Stimulated activated naive CD8-positive, alpha-beta T cell treated with anti-CD3 and anti-CD28 coated beads, Interleukin-15, amount 100 ng/mL, for 72 hours (primary cell): ENCODE results near the gene CES5A.
A peak's percentile ranks its signal among the peaks of the same experiment; 100 is the strongest.
"Not testable (repeated sequence)": the region's sequence is repeated elsewhere in the genome, so short reads cannot be mapped to it uniquely, and the experiment has no call there.

Experiments
- ATAC-seq: fragments of 150-1000 bp; cut with Tn5 transposase; 2 replicates; pipeline ENCODE4 v1.10.0; 2021; ENCODE audit warnings: mild to moderate bottlenecking, moderate library complexity
- DNase-seq, 2 donors: peaks; one replicate each; pipeline ENCODE4 v3.0.0; 2021 to 2022
- H3K27ac Mint-ChIP-seq, 2 donors: one replicate each; pipeline ENCODE4 v1.8.0; 2022; ENCODE audit warnings: mild to moderate bottlenecking in 2 of 2, mixed read lengths in 2 of 2, moderate library complexity in 2 of 2
- H3K27me3 Mint-ChIP-seq: one replicate; pipeline ENCODE4 v1.8.0; 2022; ENCODE audit warnings: mixed read lengths
- H3K4me1 Mint-ChIP-seq: one replicate; pipeline ENCODE4 v1.8.0; 2022; ENCODE audit warnings: mild to moderate bottlenecking, mixed read lengths
- H3K4me3 Mint-ChIP-seq, 2 donors: one replicate each; pipeline ENCODE4 v1.8.0; 2022; ENCODE audit warnings: mild to moderate bottlenecking in 2 of 2, mixed read lengths in 2 of 2, moderate library complexity in 1 of 2
- H3K9me3 Mint-ChIP-seq, 2 donors: one replicate each; pipeline ENCODE4 v1.8.0; 2022; ENCODE audit warnings: mixed read lengths in 2 of 2

CES5A gene

GRCh38 chr16:55824473-55825000 lies 50.6 kb downstream of the CES5A start:
- Mint-ChIP-seq H3K27me3 (peaks cover 18% of the 10 kb centered on the region), H3K27ac (no peak overlapping the region), H3K4me1 (no peaks in the 10 kb centered on the region), H3K4me3 (no peak overlapping the region), H3K9me3 (no peaks in the 10 kb centered on the region)
- DNase-seq (no peak), ATAC-seq (no peak)

GRCh38 chr16:55822280-55822810 lies 52.8 kb downstream of the CES5A start:
- Mint-ChIP-seq H3K4me3 (no peak overlapping the region), H3K27me3 (peaks cover 18% of the 10 kb centered on the region), H3K4me1 (no peaks in the 10 kb centered on the region), H3K27ac (no peak overlapping the region), H3K9me3 (peaks cover 0 to 4% of the 10 kb centered on the region in 2 donors)
- ATAC-seq (no peak), DNase-seq (no peak)

- ATAC-seq (no peak), DNase-seq (no peak)
- H3K27me3 Mint-ChIP-seq = peaks cover 25% of the 10 kb centered on the region
- peaks cover 0 to 7% of the 10 kb centered on the region in 2 donors for H3K9me3 Mint-ChIP-seq
- H3K27ac Mint-ChIP-seq = no peak overlapping the region
- H3K4me1 Mint-ChIP-seq = no peaks in the 10 kb centered on the region
- no peak overlapping the region for H3K4me3 Mint-ChIP-seq
These were observed 54.0 kb downstream of the CES5A start for GRCh38 chr16:55821210-55821609.

- H3K27me3 Mint-ChIP-seq = peaks cover 31% of the 10 kb centered on the region
- H3K9me3 Mint-ChIP-seq = peaks cover 0 to 7% of the 10 kb centered on the region in 2 donors
- H3K27ac Mint-ChIP-seq = no peak overlapping the region
- ATAC-seq (no peak), DNase-seq (no peak)
- H3K4me3 Mint-ChIP-seq = no peak overlapping the region
- H3K4me1 Mint-ChIP-seq = no peaks in the 10 kb centered on the region
These were observed 54.6 kb downstream of the CES5A start for GRCh38 chr16:55820615-55821014.

- H3K4me1 Mint-ChIP-seq = no peaks in the 10 kb centered on the region
- H3K27ac Mint-ChIP-seq = no peak overlapping the region
- ATAC-seq = no peak
- no peak for DNase-seq
- H3K4me3 Mint-ChIP-seq = no peak overlapping the region
- H3K27me3 Mint-ChIP-seq = peaks cover 29% of the 10 kb centered on the region
- H3K9me3 Mint-ChIP-seq = peaks cover 0 to 7% of the 10 kb centered on the region in 2 donors
These were observed 57.8 kb downstream of the CES5A start for GRCh38 chr16:55817236-55817912.

GRCh38 chr16:55816222-55816621 lies 59.0 kb downstream of the CES5A start:
- not testable (repeated sequence) for H3K9me3 Mint-ChIP-seq, H3K4me3 Mint-ChIP-seq, H3K4me1 Mint-ChIP-seq, DNase-seq, H3K27ac Mint-ChIP-seq, ATAC-seq
- peaks cover 32% of the 10 kb centered on the region for H3K27me3 Mint-ChIP-seq

- Mint-ChIP-seq H3K27ac (peak overlapping the region in 1 of 2 donors; percentile 42), H3K9me3 (peaks cover 0 to 7% of the 10 kb centered on the region in 2 donors), H3K27me3 (peaks cover 35% of the 10 kb centered on the region), H3K4me1 (no peaks in the 10 kb centered on the region), H3K4me3 (no peak overlapping the region)
- DNase-seq (no peak), ATAC-seq (no peak)
These were observed 59.9 kb downstream of the CES5A start for GRCh38 chr16:55815320-55815719.

- ATAC-seq = not testable (repeated sequence)
These were observed 61.0 kb downstream of the CES5A start for GRCh38 chr16:55814174-55814573.

GRCh38 chr16:55813730-55814129 lies 61.4 kb downstream of the CES5A start:
- ATAC-seq, H3K4me3 Mint-ChIP-seq, DNase-seq, H3K9me3 Mint-ChIP-seq, H3K27ac Mint-ChIP-seq, H3K4me1 Mint-ChIP-seq: not testable (repeated sequence)
- peaks cover 41% of the 10 kb centered on the region for H3K27me3 Mint-ChIP-seq

More at GRCh38 chr16:55814174-55814573, 61.0 kb downstream of the CES5A start:
- H3K9me3 Mint-ChIP-seq, H3K4me3 Mint-ChIP-seq, DNase-seq, H3K4me1 Mint-ChIP-seq, H3K27ac Mint-ChIP-seq: not testable (repeated sequence)
- peaks cover 41% of the 10 kb centered on the region for H3K27me3 Mint-ChIP-seq

GRCh38 chr16:55812951-55813350 lies 62.2 kb downstream of the CES5A start:
- no peak for ATAC-seq

GRCh38 chr16:55811811-55812210 lies 63.4 kb downstream of the CES5A start:
- Mint-ChIP-seq H3K9me3 (no peaks in the 10 kb centered on the region), H3K4me3 (no peak overlapping the region), H3K27me3 (peaks cover 31% of the 10 kb centered on the region), H3K27ac (no peak overlapping the region), H3K4me1 (no peaks in the 10 kb centered on the region)
- no peak for ATAC-seq
- no peak for DNase-seq

More at GRCh38 chr16:55812951-55813350, 62.2 kb downstream of the CES5A start:
- H3K27me3 Mint-ChIP-seq = peaks cover 41% of the 10 kb centered on the region
- DNase-seq = no peak
- no peak overlapping the region for H3K4me3 Mint-ChIP-seq
- no peaks in the 10 kb centered on the region for H3K4me1 Mint-ChIP-seq
- H3K27ac Mint-ChIP-seq = no peak overlapping the region
- H3K9me3 Mint-ChIP-seq = peaks cover 0 to 7% of the 10 kb centered on the region in 2 donors

- Mint-ChIP-seq H3K9me3 (no peaks in the 10 kb centered on the region), H3K27me3 (peaks cover 20% of the 10 kb centered on the region), H3K4me3 (no peak overlapping the region), H3K4me1 (no peaks in the 10 kb centered on the region), H3K27ac (no peak overlapping the region)
- no peak for DNase-seq
- no peak for ATAC-seq
These were observed 64.7 kb downstream of the CES5A start for GRCh38 chr16:55810451-55810961.

- DNase-seq (no peak), ATAC-seq (no peak)
- Mint-ChIP-seq H3K4me1 (no peaks in the 10 kb centered on the region), H3K4me3 (no peak overlapping the region), H3K27ac (no peak overlapping the region), H3K27me3 (peaks cover 18% of the 10 kb centered on the region), H3K9me3 (no peaks in the 10 kb centered on the region)
These were observed 65.3 kb downstream of the CES5A start for GRCh38 chr16:55809851-55810250.

GRCh38 chr16:55809386-55809785 lies 65.8 kb downstream of the CES5A start:
- Mint-ChIP-seq H3K27ac (no peak overlapping the region), H3K27me3 (peaks cover 18% of the 10 kb centered on the region), H3K4me1 (no peaks in the 10 kb centered on the region), H3K9me3 (no peaks in the 10 kb centered on the region), H3K4me3 (no peak overlapping the region)
- no peak for ATAC-seq
- no peak for DNase-seq

GRCh38 chr16:55808286-55808685 lies 66.9 kb downstream of the CES5A start:
- not testable (repeated sequence) for H3K9me3 Mint-ChIP-seq, DNase-seq, ATAC-seq, H3K4me1 Mint-ChIP-seq, H3K27ac Mint-ChIP-seq, H3K4me3 Mint-ChIP-seq
- peaks cover 18% of the 10 kb centered on the region for H3K27me3 Mint-ChIP-seq

- not testable (repeated sequence) for ATAC-seq, DNase-seq, H3K27me3 Mint-ChIP-seq, H3K27ac Mint-ChIP-seq, H3K4me1 Mint-ChIP-seq, H3K9me3 Mint-ChIP-seq, H3K4me3 Mint-ChIP-seq
These were observed 70.1 kb downstream of the CES5A start for GRCh38 chr16:55805104-55805503.
